SK-N-MC (cell line): ENCODE data around the gene CHAF1B.

ENCODE experiments used
- EZH2 ChIP-seq: fragments of 200-600 bp; sonication (generic); IDR thresholded peaks from one replicate; pipeline ENCODE4 v1.6.1; 2017; ENCODE audit warnings: antibody characterized with exemption
- FOXP2 ChIP-seq: optimal IDR thresholded peaks from 2 replicates; pipeline ENCODE3; 2011; ENCODE audit warnings: mild to moderate bottlenecking, moderate library complexity; ENCODE audit not compliant: insufficient read depth; ENCODE audit errors: extremely low read length, control extremely low read depth
- POLR2AphosphoS5 ChIP-seq: IDR thresholded peaks from 2 replicates; pipeline ENCODE4 v1.6.1; 2012; ENCODE audit warnings: mild to moderate bottlenecking, low read depth, low read length, borderline replicate concordance

- no peak for TF ChIP-seq POLR2AphosphoS5
- no peak for TF ChIP-seq EZH2
- TF ChIP-seq FOXP2 = no peak
Observed at GRCh38 chr21:36397606-36398005, 12.4 kb downstream of the CHAF1B start.
